HG02763 (cell line): ENCODE data around the gene ZNF133.

Source experiments
- ATAC-seq: cut with Tn5 transposase; IDR thresholded peaks from one replicate; pipeline ENCODE4 v1.9.1; 2021; ENCODE audit warnings: mild to moderate bottlenecking, moderate library complexity; ENCODE audit not compliant: unreplicated experiment

Gene ZNF133

GRCh38 chr20:18360635-18361034 lies 72.3 kb downstream of the ZNF133 start:
- no peak for ATAC-seq

- no peak for ATAC-seq
Measured at GRCh38 chr20:18361678-18362077, 73.4 kb downstream of the ZNF133 start.

GRCh38 chr20:18362916-18363315 lies 74.6 kb downstream of the ZNF133 start:
- no peak for ATAC-seq

- no peak for ATAC-seq
Measured at GRCh38 chr20:18363708-18364107, 75.4 kb downstream of the ZNF133 start.

- ATAC-seq, result no peak
Measured at GRCh38 chr20:18364768-18365167, 76.4 kb downstream of the ZNF133 start.
